ENCODE measurements around the gene ATP2C2.

DNA sequence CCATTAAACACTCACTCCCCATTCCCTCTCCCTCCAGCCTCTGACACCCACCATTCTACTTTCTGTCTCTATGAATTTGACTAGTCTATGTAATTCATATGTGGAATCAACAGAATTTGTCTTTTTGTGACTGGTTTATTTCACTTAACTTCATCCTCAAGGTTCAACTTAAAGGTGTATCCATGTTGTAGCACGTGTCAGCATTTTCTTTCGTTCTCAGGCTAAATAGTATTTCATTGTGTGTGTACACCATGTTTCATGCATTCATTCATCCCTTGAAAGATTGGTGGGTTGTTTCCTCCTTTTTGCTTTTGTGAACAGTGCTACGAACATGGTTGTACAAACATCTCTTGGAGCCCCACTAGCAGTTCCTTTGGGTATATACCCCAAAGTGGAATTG is 36.0 kb downstream of the ATP2C2 start:
- TF ChIP-seq CTCF (IDR thresholded peaks at IDR 0.05) (no peak), EZH2phosphoT487 (IDR thresholded peaks at IDR 0.05) (no peak)

Measured in neural progenitor cell (in vitro differentiated cells).